GM12878 (cell line): ENCODE measurements around the gene DIP2C. TPM values are rescaled to one million over a fixed set of nuclear protein-coding genes. Genes with fewer than 3 reads are reported as not detected.

ENCODE experiments used
- ATAC-seq: fragments of 200-7000 bp; cut with Tn5 transposase; 3 replicates; pipeline ENCODE4 v1.9.1; 2020; ENCODE audit warnings: mild to moderate bottlenecking, moderate library complexity
- BruUV-seq: library from RNA; stranded (reverse); fragments of 400-500 nt; replicated peaks from 2 replicates; lab custom pipeline; 2021; lab: Mats Ljungman, UMichigan
- CTCF ChIA-PET: fragments of 300-600 bp; sonication (Branson Sonifier 250); formaldehyde crosslinking; extraction: SDS; loops from one replicate; lab custom pipeline; 2021; ENCODE audit warnings: inconsistent platforms; lab: Yijun Ruan, JAX
- POLR2A ChIA-PET: fragments of 350-600 bp; formaldehyde crosslinking; extraction: SDS; loops from one replicate; lab custom pipeline; 2021; ENCODE audit warnings: inconsistent platforms; lab: Charles Lee
- RAD21 ChIA-PET: fragments of 300-600 bp; sonication (Branson Sonifier 250); formaldehyde crosslinking; loops from one replicate; lab custom pipeline; 2023; ENCODE audit warnings: antibody characterized with exemption; ENCODE audit not compliant: unreplicated experiment; lab: Charles Lee
- SMC1A ChIA-PET: fragments of 300-600 bp; sonication (Branson Sonifier 250); formaldehyde crosslinking; loops from one replicate; lab custom pipeline; 2023; ENCODE audit not compliant: unreplicated experiment, uncharacterized antibody; lab: Charles Lee
- DNase-seq: peaks from one replicate; pipeline ENCODE4 v3.0.0-alpha.2; 2011; ENCODE audit warnings: low read depth, low spot score
- FAIRE-seq: peaks from 3 replicates; lab custom pipeline; 2011; peaks lifted over from hg19 to GRCh38; lab: Jason Lieb, UNC
- H2AFZ ChIP-seq: 2 replicates; pipeline ENCODE4 v1.6.0; 2011; ENCODE audit warnings: low read depth, low read length, control low read depth; ENCODE audit not compliant: control insufficient read depth
- H3K27ac ChIP-seq: 2 replicates; pipeline ENCODE4 v1.5.1; 2011; ENCODE audit warnings: control low read depth; ENCODE audit not compliant: control insufficient read depth, insufficient read depth
- H3K27me3 ChIP-seq, 2 experiments: replicated peaks in 1 of 2; 2 replicates each; pipeline versions ENCODE4 v1.6.0 to v1.6.1; 2011; ENCODE audit warnings: low read length in 1 of 2; ENCODE audit not compliant: control insufficient read depth in 2 of 2, insufficient read depth in 2 of 2
- H3K36me3 ChIP-seq, 2 experiments: 2 replicates each; pipeline ENCODE4 v1.5.1; 2011; ENCODE audit warnings: low read length in 1 of 2; ENCODE audit not compliant: control insufficient read depth in 2 of 2, insufficient read depth in 2 of 2
- H3K4me1 ChIP-seq: 2 replicates; pipeline ENCODE4 v1.6.1; 2011; ENCODE audit warnings: mild to moderate bottlenecking, low read length, moderate library complexity, mixed read lengths; ENCODE audit not compliant: control insufficient read depth, insufficient read depth
- H3K4me2 ChIP-seq: 2 replicates; pipeline ENCODE4 v1.6.0; 2011; ENCODE audit warnings: control low read depth; ENCODE audit not compliant: control insufficient read depth, insufficient read depth
- H3K4me3 ChIP-seq: fragments of 200-600 bp; sonication (generic); 2 replicates; pipeline ENCODE4 v1.5.1; 2016
- H3K79me2 ChIP-seq: 2 replicates; pipeline ENCODE4 v1.6.0; 2011; ENCODE audit warnings: low read length; ENCODE audit not compliant: control insufficient read depth, insufficient read depth
- H3K9ac ChIP-seq: 2 replicates; pipeline ENCODE4 v1.8.0; 2011; ENCODE audit warnings: low read length, control low read depth, mixed read lengths; ENCODE audit not compliant: control insufficient read depth, insufficient read depth
- H3K9me3 ChIP-seq: replicated peaks from 3 replicates; pipeline ENCODE4 v1.5.1; 2011; ENCODE audit warnings: mild to moderate bottlenecking, low read length; ENCODE audit not compliant: control insufficient read depth, insufficient read depth
- H4K20me1 ChIP-seq: 2 replicates; pipeline ENCODE4 v1.6.0; 2011; ENCODE audit not compliant: control insufficient read depth, insufficient read depth
- CHD2 ChIP-seq: IDR thresholded peaks from 2 replicates; pipeline ENCODE4 v1.6.1; 2011; ENCODE audit warnings: low read depth, low read length, improper control_type of control experiment, borderline replicate concordance
- ETV6 ChIP-seq, 2 experiments: fragments of 450-650 bp in 1 of 2; IDR thresholded peaks in 1 of 2; conservative IDR thresholded peaks in 1 of 2; 2 replicates each; pipeline ENCODE4 v1.6.1; 2014; ENCODE audit warnings: antibody characterized with exemption in 1 of 2, borderline replicate concordance in 1 of 2, low read depth in 1 of 2, mild to moderate bottlenecking in 1 of 2, moderate library complexity in 1 of 2
- EZH2 ChIP-seq: IDR thresholded peaks from 2 replicates; pipeline ENCODE4 v1.6.1; 2012; ENCODE audit warnings: low read depth, mild to moderate bottlenecking, control low read depth, inconsistent platforms, low read length, borderline replicate concordance; ENCODE audit not compliant: control insufficient read depth
- POLR2A ChIP-seq: IDR thresholded peaks from 2 replicates; pipeline ENCODE4 v1.6.1; 2011; ENCODE audit warnings: low read depth, mild to moderate bottlenecking, low read length
- ZZZ3 ChIP-seq: IDR thresholded peaks from 2 replicates; pipeline ENCODE4 v1.6.1; 2011; ENCODE audit warnings: low read depth; ENCODE audit not compliant: control insufficient read depth, insufficient read length
- WGBS: methylation state at CpG from one replicate; pipeline ENCODE4 v1.1.6; 2016; ENCODE audit warnings: low lambda C conversion rate; ENCODE audit not compliant: insufficient replicate concordance, insufficient coverage; ENCODE audit errors: missing lambda C conversion rate; 5-methylcytosine and 5-hydroxymethylcytosine counted together
- in situ Hi-C: fragments of 300-500 bp; cut with MboI; formaldehyde crosslinking; loops from 9 replicates; pipeline ENCODE4 v1.14.3; 2018; ENCODE audit warnings: mixed read lengths
- intact Hi-C: fragments of 100-400 bp; cut with micrococcal nuclease; formaldehyde crosslinking; loops from one replicate; pipeline ENCODE4 v1.14.2; 2022; ENCODE audit not compliant: unreplicated experiment
- polyA plus RNA-seq, 11 experiments: library from polyadenylated mRNA; depleted of rRNA in 4 of 11; unstranded in 6 of 11; stranded (reverse) in 5 of 11; fragments of >200 nt; fragmentation: Nextera tagmentation in 4 of 11; fragmentation: Illumina TruSeq in 1 of 11; extraction: Ambion mirVana in 4 of 11; extraction: Trizol in 1 of 11; gene quantifications; 1 replicate in 1 of 11; 2 replicates in 10 of 11; pipeline versions ENCODE4 v1.2.1 to v1.2.3, GENCODE V29; 2011 to 2016; ENCODE audit warnings: inconsistent platforms in 2 of 11, missing spikeins in 2 of 11, low read depth in 1 of 11
- total RNA-seq, 4 experiments: library from RNA; depleted of rRNA in 3 of 4; stranded (reverse); fragments of >200 nt in 3 of 4; fragmentation: Illumina TruSeq in 1 of 4; extraction: Trizol in 1 of 4; gene quantifications; 2 replicates each; pipeline versions ENCODE4 v1.2.1 to v1.2.3, GENCODE V29; 2013 to 2021
- TF ChIP-seq, protein P1 (sequence below): IDR thresholded peaks from 2 replicates; pipeline ENCODE4 v1.6.1; 2012; ENCODE audit warnings: low read depth, low read length, improper control_type of control experiment
- TF ChIP-seq, protein P2 (sequence below): fragments of 450-650 bp; IDR thresholded peaks from 2 replicates; pipeline ENCODE4 v1.6.1; 2016; ENCODE audit warnings: mild to moderate bottlenecking

The DIP2C gene
- total and polyA plus RNA-seq, 10 of the 15 experiments (the other 5 are each of a cell fraction or from before 2014, with no cell fraction given): 0.01 to 0.10 (median 0.06) TPM

DNA sequence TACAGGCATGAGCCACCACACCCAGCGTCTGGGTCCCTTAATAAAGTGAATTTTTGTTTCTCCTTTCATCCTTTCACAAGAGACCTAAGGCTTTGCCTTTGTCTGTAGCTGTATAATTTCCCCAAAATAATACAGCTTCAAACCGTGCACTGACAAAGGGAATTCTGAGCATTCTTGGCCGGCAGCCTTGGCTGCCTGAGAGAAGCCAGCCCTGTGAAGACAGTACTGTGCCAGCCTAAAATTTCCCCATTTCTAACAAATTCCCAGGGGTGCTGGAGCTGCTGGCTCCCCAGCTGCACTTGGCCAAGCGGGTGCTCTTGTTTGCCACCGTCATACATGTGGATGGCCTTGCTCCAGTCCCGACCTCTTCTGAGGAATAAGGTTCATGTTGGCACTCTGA lies 448.0 kb downstream of the DIP2C start:
- BruUV-seq: no TSS peak
- H3K79me2 ChIP-seq: no peaks in the 10 kb centered on the region
- H3K9ac ChIP-seq: no peak overlapping the region
- TF ChIP-seq, protein P1, sequence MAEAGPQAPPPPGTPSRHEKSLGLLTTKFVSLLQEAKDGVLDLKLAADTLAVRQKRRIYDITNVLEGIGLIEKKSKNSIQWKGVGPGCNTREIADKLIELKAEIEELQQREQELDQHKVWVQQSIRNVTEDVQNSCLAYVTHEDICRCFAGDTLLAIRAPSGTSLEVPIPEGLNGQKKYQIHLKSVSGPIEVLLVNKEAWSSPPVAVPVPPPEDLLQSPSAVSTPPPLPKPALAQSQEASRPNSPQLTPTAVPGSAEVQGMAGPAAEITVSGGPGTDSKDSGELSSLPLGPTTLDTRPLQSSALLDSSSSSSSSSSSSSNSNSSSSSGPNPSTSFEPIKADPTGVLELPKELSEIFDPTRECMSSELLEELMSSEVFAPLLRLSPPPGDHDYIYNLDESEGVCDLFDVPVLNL: no peak
- intact Hi-C loops (no loop called here), in situ Hi-C loops (no loop called here)
- H3K27me3 ChIP-seq: no peaks in the 10 kb centered on the region
- H3K9me3 ChIP-seq: no peaks in the 10 kb centered on the region
- ATAC-seq (no peak), FAIRE-seq (no peak), DNase-seq (no peak)
- 100% methylated on average over 6 of the region's 6 CpGs for WGBS
- no peaks in the 10 kb centered on the region for H4K20me1 ChIP-seq
- ChIA-PET SMC1A (no interaction called here), POLR2A (no interaction called here), RAD21 (no interaction called here), CTCF (no interaction called here)
- no peak overlapping the region for H3K4me2 ChIP-seq
- no peaks in the 10 kb centered on the region for H3K4me1 ChIP-seq
- no peak overlapping the region for H2AFZ ChIP-seq
- no peak overlapping the region for H3K27ac ChIP-seq
- H3K36me3 ChIP-seq: peaks cover 0 to 2% of the 10 kb centered on the region in 2 experiments; a peak in 3 of 4 replicates
- no peak overlapping the region for H3K4me3 ChIP-seq

DNA sequence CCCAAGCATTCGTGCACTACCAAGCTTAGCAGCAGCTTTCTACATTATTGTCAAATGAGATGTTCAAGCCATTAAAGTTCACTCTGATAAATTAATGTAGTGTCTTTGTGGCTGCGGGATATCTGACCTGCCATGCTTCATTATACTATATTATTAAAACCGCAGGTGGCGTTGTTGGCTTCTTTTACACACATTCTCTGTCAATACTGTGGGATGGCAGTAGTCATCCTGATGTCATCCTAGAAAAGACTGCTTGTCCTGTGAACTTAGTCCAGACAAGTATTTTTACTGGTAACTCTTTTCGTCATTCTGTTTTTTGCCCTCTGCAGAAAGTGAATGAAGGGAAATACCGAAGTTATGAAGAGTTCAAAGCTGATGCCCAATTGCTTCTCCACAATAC lies 450.4 kb downstream of the DIP2C start:
- SMC1A ChIA-PET: interaction anchor here (0.7 kb wide), 1 partner anchor 9 kb away, joined by 3 read pairs; no protein-coding TSS in a partner anchor
- POLR2A ChIA-PET: no interaction called here
- H3K36me3 ChIP-seq: peaks cover 0 to 2% of the 10 kb centered on the region in 2 experiments; a peak in 3 of 4 replicates
- DNase-seq: no peak
- ATAC-seq: no peak
- H3K4me1 ChIP-seq: no peaks in the 10 kb centered on the region
- intact Hi-C loops (no loop called here), in situ Hi-C loops (no loop called here)
- CTCF ChIA-PET: no interaction called here
- FAIRE-seq: no peak
- H4K20me1 ChIP-seq: no peaks in the 10 kb centered on the region
- H3K4me2 ChIP-seq: no peak overlapping the region
- WGBS: 100% methylated on average over 6 of the region's 6 CpGs
- H3K4me3 ChIP-seq: no peak overlapping the region
- no TSS peak for BruUV-seq
- H3K27me3 ChIP-seq: no peaks in the 10 kb centered on the region
- no peaks in the 10 kb centered on the region for H3K79me2 ChIP-seq
- RAD21 ChIA-PET: no interaction called here
- no peaks in the 10 kb centered on the region for H3K9me3 ChIP-seq
- TF ChIP-seq ETV6 (conservative IDR thresholded peaks at IDR 0.05 in 1 of 2, IDR thresholded peaks at IDR 0.05 in 1 of 2; ENCODE audit: borderline replicate concordance in 1 of 2, low read depth in 1 of 2) (no peak), ZZZ3 (no peak), CHD2 (no peak), POLR2A (no peak), EZH2 (no peak)
- TF ChIP-seq, protein P2, sequence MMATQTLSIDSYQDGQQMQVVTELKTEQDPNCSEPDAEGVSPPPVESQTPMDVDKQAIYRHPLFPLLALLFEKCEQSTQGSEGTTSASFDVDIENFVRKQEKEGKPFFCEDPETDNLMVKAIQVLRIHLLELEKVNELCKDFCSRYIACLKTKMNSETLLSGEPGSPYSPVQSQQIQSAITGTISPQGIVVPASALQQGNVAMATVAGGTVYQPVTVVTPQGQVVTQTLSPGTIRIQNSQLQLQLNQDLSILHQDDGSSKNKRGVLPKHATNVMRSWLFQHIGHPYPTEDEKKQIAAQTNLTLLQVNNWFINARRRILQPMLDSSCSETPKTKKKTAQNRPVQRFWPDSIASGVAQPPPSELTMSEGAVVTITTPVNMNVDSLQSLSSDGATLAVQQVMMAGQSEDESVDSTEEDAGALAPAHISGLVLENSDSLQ: no peak
- H3K27ac ChIP-seq: no peak overlapping the region
- H2AFZ ChIP-seq: no peak overlapping the region
- no peak overlapping the region for H3K9ac ChIP-seq
